Activated T-cell treated with anti-CD3 and anti-CD28 coated beads, Interleukin-2, amount 50 U/mL, for 4 hours (primary cell): ENCODE results near the gene SPRED2. TPM values are rescaled to one million over a fixed set of nuclear protein-coding genes. Genes with fewer than 3 reads are reported as not detected.
"Not testable (repeated sequence)": the region's sequence is repeated elsewhere in the genome, so short reads cannot be mapped to it uniquely, and the experiment has no call there.

Source experiments
- ATAC-seq, 2 donors: fragments of 200-7000 bp; cut with Tn5 transposase; one replicate each; pipeline ENCODE4 v1.10.0; 2021
- DNase-seq: peaks from one replicate; pipeline ENCODE4 v3.0.0-alpha.2; 2020
- H3K27me3 Mint-ChIP-seq: one replicate; pipeline ENCODE4 v1.8.0; 2021; ENCODE audit warnings: low read depth, mixed read lengths
- H3K36me3 Mint-ChIP-seq: one replicate; pipeline ENCODE4 v1.8.0; 2022; ENCODE audit warnings: mixed read lengths; ENCODE audit not compliant: insufficient read depth
- H3K4me1 Mint-ChIP-seq: one replicate; pipeline ENCODE4 v1.8.0; 2021; ENCODE audit warnings: low read depth, mixed read lengths
- H3K4me3 Mint-ChIP-seq: one replicate; pipeline ENCODE4 v1.8.0; 2021; ENCODE audit warnings: mild to moderate bottlenecking, moderate library complexity, mixed read lengths
- H3K9me3 Mint-ChIP-seq: one replicate; pipeline ENCODE4 v1.8.0; 2021; ENCODE audit warnings: mixed read lengths
- total RNA-seq, 3 donors: library from RNA; stranded (reverse); gene quantifications; one replicate each; pipeline ENCODE4 v1.2.1, GENCODE V29; 2021

SPRED2 gene
- total RNA-seq, 3 donors from 2014 or later = 10.4 to 11.0 (median 10.9) TPM

DNA sequence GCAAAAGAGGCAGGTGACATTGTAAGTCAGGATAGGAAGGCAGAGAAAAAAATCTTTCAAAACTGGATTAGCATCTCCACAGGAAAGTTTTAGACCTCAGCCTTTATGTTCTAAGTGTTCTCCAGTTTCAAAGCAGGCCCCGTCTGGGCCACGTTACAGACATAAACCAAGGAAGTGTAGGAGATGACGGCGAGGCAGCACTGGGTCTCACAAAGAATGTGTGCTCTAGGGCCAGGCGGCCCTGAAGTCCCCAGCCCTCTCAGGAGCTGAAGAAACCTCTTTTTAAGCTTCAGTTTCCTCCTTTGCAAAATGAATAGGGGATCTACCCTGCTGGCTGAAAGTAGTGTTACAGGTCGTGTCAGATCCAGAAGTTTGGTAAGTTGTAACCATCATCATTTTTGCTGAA lies 81.7 kb downstream of the SPRED2 start:
- DNase-seq (no peak), ATAC-seq (peak; percentile 41 to 55)
- H3K9me3 Mint-ChIP-seq = no peaks in the 10 kb centered on the region
- H3K4me1 Mint-ChIP-seq = peaks cover 1% of the 10 kb centered on the region
- H3K36me3 Mint-ChIP-seq = no peaks in the 10 kb centered on the region
- peaks cover 3% of the 10 kb centered on the region for H3K27me3 Mint-ChIP-seq
- no peak overlapping the region for H3K4me3 Mint-ChIP-seq

DNA sequence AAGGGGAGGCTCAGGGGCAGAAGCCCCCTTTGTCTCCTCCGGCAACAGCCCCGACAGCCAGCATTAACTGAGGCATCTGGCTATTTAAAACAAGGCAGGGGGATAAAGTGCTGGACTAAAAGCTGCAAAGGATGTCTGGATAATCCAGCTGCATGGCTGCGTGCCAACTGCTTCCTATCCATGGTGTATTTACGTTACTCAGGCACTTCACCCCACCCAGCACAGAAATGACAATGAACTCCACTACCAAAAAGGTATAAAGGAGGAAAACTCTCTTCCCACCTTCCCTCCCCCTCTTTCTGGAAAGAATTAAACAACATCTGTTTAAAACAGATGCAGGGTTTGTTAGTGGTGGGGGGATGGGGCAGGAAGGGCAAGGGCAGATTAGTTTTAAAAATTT lies 82.5 kb downstream of the SPRED2 start:
- no peak for DNase-seq
- H3K4me3 Mint-ChIP-seq = no peak overlapping the region
- peaks cover 1% of the 10 kb centered on the region for H3K4me1 Mint-ChIP-seq
- ATAC-seq = no peak
- no peaks in the 10 kb centered on the region for H3K9me3 Mint-ChIP-seq
- peaks cover 3% of the 10 kb centered on the region for H3K27me3 Mint-ChIP-seq
- no peaks in the 10 kb centered on the region for H3K36me3 Mint-ChIP-seq

DNA sequence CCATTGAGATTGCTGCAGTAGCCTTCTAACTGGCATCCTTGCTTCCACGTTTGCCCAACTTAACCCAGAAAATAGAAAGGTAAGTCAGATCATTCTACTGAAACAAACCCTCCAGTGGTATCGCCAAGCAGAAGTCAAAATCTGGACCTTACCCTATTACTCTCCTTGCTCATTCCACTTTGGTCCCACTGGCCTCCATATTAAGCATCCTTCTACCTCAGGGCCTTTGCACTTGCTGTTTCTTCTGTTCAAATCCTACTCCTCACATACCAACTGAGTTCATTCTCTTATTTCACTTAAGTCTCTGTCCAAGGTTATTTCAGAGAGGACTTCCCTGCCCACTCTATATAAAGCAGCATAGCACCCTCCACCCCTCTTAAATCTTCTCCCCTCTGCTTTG lies 84.5 kb downstream of the SPRED2 start:
- no peaks in the 10 kb centered on the region for H3K36me3 Mint-ChIP-seq
- H3K4me1 Mint-ChIP-seq = peaks cover 1% of the 10 kb centered on the region
- H3K27me3 Mint-ChIP-seq = no peaks in the 10 kb centered on the region
- H3K4me3 Mint-ChIP-seq = no peak overlapping the region
- ATAC-seq (no peak), DNase-seq (no peak)
- H3K9me3 Mint-ChIP-seq = no peaks in the 10 kb centered on the region

DNA sequence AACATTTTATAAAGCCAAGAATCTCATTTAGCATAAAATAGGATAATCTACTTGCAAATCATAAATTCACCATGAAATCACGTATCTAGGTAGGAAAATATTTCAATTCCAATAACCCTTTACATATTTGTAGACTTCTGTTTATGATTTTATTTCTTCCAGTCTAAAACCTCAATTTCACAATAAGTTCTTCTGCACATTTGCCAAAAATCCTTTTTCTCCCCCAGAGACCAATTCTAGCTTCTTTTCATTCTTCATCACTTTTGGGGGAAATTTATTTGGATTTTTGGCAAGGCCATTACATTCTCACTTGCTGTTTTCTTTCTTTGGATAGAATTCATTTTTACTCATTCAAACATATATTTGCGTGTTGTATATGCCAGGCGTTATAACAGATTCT lies 86.8 kb downstream of the SPRED2 start:
- ATAC-seq (no peak), DNase-seq (no peak)
- H3K36me3 Mint-ChIP-seq = no peaks in the 10 kb centered on the region
- no peak overlapping the region for H3K4me3 Mint-ChIP-seq
- no peaks in the 10 kb centered on the region for H3K27me3 Mint-ChIP-seq
- no peaks in the 10 kb centered on the region for H3K9me3 Mint-ChIP-seq
- H3K4me1 Mint-ChIP-seq = no peaks in the 10 kb centered on the region

DNA sequence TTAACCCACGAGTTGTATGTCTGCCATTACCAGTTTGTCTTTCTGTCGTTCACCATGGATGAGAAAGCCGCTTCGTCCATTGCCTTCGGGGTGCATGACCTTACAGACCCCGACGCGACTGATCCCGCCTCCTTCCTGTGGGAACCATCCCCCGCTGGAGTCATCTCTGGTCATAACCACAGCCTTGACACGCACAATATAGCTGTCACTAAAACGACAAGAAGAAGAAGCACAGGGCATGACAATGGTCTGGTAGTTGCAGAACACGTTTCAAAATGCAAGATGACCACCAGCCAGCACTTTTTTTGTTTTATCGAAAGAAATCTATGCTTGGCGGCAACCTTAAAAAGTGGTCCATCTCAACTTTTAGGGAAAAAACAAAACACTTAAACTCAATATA lies 87.7 kb downstream of the SPRED2 start:
- no peak overlapping the region for H3K4me3 Mint-ChIP-seq
- no peak for DNase-seq
- H3K9me3 Mint-ChIP-seq = no peaks in the 10 kb centered on the region
- no peaks in the 10 kb centered on the region for H3K4me1 Mint-ChIP-seq
- ATAC-seq = no peak
- H3K27me3 Mint-ChIP-seq = no peaks in the 10 kb centered on the region
- H3K36me3 Mint-ChIP-seq = no peaks in the 10 kb centered on the region

DNA sequence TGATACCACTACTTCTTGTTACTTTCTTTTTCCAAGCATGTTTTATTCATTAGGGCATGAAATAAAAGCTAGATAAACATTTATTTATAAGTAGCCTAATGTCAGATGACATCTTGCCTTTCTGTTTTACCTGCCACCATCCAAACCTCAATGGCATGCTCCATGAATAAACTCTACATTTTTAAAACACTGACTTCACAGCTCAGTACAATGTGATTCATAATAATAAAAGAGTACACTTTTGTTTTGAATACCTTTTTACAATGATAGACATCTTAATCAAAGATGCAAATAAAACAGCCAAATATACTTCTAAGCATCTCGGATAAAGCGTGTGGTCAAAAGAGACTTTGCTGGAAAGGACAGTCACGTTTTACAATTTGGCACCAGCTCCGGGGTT lies 88.2 kb downstream of the SPRED2 start:
- DNase-seq (no peak), ATAC-seq (no peak)
- Mint-ChIP-seq H3K36me3 (no peaks in the 10 kb centered on the region), H3K9me3 (no peaks in the 10 kb centered on the region), H3K4me1 (no peaks in the 10 kb centered on the region), H3K4me3 (no peak overlapping the region), H3K27me3 (no peaks in the 10 kb centered on the region)

DNA sequence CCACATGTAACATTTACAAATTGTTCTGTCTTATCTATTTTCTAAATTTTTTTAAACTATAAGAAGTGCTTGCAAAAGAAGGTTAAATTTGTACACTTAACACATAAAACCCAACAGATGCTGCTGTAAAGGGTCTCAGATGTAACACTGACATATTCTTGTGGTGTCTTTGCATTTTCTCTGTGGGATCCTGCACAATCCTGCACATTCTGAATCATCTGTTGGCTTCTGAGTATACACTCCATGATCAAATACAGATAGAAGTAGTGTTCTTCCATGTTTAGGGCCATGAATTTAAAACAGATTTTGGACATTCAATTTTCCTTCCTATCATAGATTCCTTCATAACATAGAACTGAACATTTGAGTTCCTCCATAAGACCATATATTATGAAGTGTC lies 89.0 kb downstream of the SPRED2 start:
- ATAC-seq (no peak), DNase-seq (no peak)
- Mint-ChIP-seq H3K4me3 (no peak overlapping the region), H3K4me1 (no peaks in the 10 kb centered on the region), H3K36me3 (no peaks in the 10 kb centered on the region), H3K27me3 (no peaks in the 10 kb centered on the region), H3K9me3 (no peaks in the 10 kb centered on the region)

DNA sequence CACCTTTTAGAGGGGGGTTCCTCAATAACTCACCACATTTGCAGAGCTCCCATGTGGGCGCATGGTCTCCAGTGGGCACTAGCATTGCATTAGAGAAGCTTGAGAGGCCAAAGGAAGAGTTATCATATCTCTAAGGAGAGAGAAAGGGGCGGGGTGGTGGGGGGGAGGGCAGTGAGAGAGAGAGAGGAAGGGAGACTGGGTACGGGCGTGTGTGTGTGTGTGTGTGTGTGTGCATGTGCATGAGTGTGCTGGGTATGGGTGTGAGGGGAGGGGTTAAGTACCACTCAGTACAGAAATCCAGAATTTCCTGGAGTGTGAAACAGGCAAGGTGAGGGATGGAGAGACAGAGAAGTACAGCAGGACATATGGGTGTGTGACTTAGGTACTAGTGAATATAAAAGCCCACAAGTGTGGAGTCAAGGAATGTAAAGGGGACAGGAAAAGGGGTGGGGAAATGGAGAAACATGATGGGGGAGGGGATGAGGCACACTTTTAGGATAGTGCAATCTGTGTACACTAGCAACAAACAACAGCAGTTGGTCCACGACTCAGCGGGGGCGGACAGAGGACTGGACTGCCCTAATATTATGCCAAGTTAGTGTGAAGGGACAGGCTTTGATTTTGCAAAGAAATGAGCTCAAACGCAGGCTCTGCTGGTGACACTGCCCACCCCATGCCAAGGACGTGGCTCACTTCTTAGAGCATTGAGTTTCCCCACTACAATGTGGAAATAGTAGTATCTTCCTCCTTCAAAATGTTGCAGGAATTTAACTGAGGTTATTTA lies 91.3 kb downstream of the SPRED2 start:
- H3K36me3 Mint-ChIP-seq = no peaks in the 10 kb centered on the region
- no peak for DNase-seq
- no peak for ATAC-seq
- no peaks in the 10 kb centered on the region for H3K4me1 Mint-ChIP-seq
- H3K27me3 Mint-ChIP-seq = no peaks in the 10 kb centered on the region
- H3K4me3 Mint-ChIP-seq = no peak overlapping the region
- H3K9me3 Mint-ChIP-seq = no peaks in the 10 kb centered on the region

DNA sequence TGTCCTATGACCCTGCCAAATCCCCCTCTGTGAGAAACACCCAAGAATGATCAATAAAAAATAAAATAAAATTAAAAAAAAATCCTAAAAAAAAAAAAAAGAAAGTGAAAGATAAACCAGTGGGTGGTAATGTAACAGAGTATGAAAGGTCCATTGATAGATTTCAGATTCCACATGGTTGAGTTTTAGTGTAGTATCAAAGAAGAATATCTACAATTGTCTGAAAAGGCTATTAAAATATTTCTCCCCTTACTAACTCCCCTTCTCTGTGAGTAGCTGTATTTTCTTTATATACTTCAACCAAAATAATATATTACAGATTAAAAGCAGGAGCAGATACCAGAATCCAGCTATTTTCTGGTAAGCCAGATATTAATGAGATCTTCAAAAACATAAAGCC lies 92.8 kb downstream of the SPRED2 start:
- Mint-ChIP-seq H3K36me3 (no peaks in the 10 kb centered on the region), H3K4me3 (no peak overlapping the region), H3K27me3 (no peaks in the 10 kb centered on the region), H3K4me1 (no peaks in the 10 kb centered on the region), H3K9me3 (no peaks in the 10 kb centered on the region)
- no peak for DNase-seq
- no peak for ATAC-seq

DNA sequence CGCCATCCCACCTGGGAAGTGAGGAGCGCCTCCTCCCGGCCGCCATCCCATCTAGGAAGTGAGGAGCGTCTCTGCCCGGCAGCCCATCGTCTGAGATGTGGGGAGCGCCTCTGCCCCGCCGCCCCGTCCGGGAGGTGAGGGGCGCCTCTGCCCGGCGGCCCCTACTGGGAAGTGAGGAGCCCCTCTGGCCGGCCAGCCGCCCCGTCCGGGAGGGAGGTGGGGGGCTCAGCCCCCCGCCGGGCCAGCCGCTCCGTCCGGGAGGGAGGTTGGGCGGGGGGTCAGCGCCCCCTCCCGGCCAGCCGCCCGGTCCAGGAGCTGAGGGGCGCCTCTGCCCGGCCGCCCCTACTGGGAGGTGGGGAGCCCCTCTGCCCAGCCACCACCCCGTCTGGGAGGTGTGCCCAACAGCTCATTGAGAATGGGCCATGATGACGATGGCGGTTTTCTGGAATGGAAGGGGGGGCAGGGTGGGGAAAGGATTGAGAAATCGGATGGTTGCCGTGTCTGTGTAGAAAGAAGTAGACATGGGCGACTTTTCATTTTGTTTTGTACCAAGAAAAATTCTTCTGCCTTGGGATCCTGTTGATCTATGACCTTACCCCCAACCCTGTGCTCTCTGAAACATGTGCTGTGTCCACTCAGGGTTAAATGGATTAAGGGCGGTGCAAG lies 93.4 kb downstream of the SPRED2 start:
- H3K27me3 Mint-ChIP-seq, DNase-seq, H3K4me1 Mint-ChIP-seq, H3K4me3 Mint-ChIP-seq, ATAC-seq, H3K9me3 Mint-ChIP-seq, H3K36me3 Mint-ChIP-seq: not testable (repeated sequence)

DNA sequence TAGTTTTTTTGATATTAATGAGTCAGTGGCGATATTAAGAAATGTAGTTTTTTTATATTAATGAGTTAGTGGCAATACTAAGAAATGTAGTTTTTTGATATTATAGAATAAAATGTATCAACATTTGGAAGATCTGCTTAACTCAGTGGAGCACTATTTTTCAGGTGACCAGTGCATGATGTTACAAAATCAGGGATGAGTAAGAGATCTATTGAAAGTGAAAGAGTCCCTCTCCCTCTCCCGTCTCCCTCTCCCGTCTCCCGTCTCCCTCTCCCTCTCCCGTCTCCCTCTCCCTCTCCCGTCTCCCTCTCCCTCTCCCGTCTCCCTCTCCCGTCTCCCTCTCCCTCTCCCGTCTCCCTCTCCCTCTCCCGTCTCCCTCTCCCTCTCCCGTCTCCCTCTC lies 94.5 kb downstream of the SPRED2 start:
- H3K4me1 Mint-ChIP-seq, H3K9me3 Mint-ChIP-seq, H3K27me3 Mint-ChIP-seq, H3K4me3 Mint-ChIP-seq, DNase-seq, H3K36me3 Mint-ChIP-seq, ATAC-seq: not testable (repeated sequence)

DNA sequence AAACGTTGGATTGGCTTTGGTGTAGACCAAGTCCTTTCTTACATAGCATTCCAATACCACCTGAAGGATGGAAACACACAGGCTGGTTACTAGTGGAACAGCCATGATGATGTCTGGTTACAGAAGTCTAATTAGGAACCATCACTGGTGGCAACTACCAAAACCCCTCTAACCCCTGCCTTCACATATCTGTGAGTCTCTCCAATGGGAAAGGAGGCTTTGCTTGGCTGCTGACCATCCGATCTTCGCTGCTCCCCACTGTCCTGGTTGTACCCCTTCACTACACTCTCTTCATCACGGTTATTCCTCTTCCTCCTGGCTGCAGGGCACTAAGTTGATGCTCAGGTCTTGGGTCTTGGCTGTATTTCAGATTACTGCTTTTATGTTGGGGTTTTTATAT lies 97.7 kb downstream of the SPRED2 start:
- Mint-ChIP-seq H3K27me3 (no peaks in the 10 kb centered on the region), H3K4me3 (no peak overlapping the region), H3K36me3 (peaks cover 2% of the 10 kb centered on the region), H3K9me3 (no peaks in the 10 kb centered on the region), H3K4me1 (no peaks in the 10 kb centered on the region)
- no peak for DNase-seq
- no peak for ATAC-seq

DNA sequence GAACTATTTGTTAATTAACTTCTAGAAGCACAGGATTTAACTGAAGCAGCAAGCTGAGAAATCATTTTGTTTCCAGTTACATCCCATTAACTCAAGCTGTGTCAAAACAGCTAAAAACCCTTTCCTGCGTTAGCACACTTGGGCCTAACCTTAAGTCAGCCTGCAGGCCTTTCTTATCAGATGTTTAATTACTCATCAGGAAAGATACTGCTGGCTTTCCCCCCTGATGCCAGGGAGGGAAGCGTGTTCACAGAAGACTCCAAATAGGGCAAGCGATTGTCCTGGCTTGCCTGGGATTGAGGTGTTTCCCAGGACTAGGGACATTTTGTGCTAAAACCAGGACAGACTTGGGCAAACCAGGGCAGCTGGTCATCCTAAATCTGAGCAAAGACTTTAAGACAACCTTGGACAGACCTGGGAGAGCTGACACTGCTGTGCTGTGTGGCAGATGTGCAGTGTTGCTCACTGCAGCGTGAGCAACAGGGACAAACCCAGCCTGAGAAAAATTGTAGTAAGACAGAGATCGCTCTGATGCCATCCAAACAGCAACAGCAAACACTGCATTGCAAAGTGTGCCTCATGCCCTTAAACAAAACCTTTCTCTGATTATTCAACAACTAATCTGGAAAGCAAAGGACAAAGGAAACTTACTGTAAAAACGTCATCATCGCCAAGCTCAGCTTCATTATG lies 100.9 kb downstream of the SPRED2 start:
- Mint-ChIP-seq H3K9me3 (no peaks in the 10 kb centered on the region), H3K27me3 (no peaks in the 10 kb centered on the region)

DNA sequence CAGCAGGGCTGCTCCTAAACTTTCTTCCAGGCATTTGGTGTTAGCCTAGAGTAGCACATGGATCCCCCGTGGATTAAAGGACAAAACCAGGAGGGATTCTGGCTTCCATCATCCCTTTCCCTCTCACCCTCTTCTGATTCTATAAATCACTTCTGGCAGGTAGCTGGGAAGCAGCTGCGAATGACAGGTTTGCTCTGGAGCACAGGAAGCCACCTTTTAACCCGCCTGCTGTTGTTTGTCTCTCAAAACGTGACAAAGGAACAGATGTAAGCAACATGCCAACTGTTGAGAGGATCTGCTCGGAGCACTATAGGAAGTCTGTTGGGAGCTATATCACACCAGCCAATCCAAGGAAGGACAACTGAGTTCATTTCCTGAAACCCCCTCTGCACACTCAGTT lies 102.9 kb downstream of the SPRED2 start:
- Mint-ChIP-seq H3K4me3 (no peak overlapping the region), H3K9me3 (no peaks in the 10 kb centered on the region), H3K4me1 (no peaks in the 10 kb centered on the region), H3K36me3 (peaks cover 2% of the 10 kb centered on the region), H3K27me3 (no peaks in the 10 kb centered on the region)
- ATAC-seq (no peak), DNase-seq (no peak)

More for the DNA sequence above, 100.9 kb downstream of the SPRED2 start:
- H3K36me3 Mint-ChIP-seq = peaks cover 2% of the 10 kb centered on the region
- H3K4me3 Mint-ChIP-seq = no peak overlapping the region
- no peak for DNase-seq
- no peak for ATAC-seq
- no peaks in the 10 kb centered on the region for H3K4me1 Mint-ChIP-seq

DNA sequence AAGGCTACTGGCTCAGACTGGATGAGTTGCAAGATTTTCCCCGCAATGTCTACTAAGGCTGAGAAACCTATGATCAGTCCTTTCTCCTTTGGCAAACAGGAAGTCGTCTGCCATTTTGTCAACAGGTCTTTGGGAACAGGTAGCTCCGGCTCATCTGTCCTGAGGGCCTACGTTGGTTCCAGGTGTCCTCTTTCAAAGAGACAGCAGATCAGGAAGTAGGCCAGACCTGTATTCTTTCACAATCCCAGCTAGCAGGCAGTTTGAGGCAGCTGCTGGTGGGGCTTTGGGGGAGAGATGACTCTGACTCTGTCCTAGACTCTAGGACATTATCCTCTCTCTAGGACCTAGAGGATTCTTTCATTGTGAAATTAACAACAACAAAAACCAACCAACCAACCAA lies 106.1 kb downstream of the SPRED2 start:
- H3K9me3 Mint-ChIP-seq = no peaks in the 10 kb centered on the region
- no peaks in the 10 kb centered on the region for H3K27me3 Mint-ChIP-seq
- H3K4me3 Mint-ChIP-seq = no peak overlapping the region
- H3K4me1 Mint-ChIP-seq = no peaks in the 10 kb centered on the region
- DNase-seq (no peak), ATAC-seq (no peak)
- H3K36me3 Mint-ChIP-seq = no peaks in the 10 kb centered on the region
